Kidney (tissue), 14 donors: ENCODE measurements around the gene NKAIN2. TPM values are rescaled to one million over a fixed set of nuclear protein-coding genes. Genes with fewer than 3 reads are reported as not detected.

Experiments
- DNase-seq, 5 donors: peaks; one replicate each; pipeline ENCODE4 v3.0.0-alpha.2; 2013 to 2020
- FAIRE-seq: peaks from 2 replicates; lab custom pipeline; 2012; peaks lifted over from hg19 to GRCh38; lab: Jason Lieb, UNC
- H3K27ac ChIP-seq, 2 donors: one replicate each; pipeline ENCODE4 v1.7.0; 2013; ENCODE audit warnings: low read depth in 2 of 2, low read length in 2 of 2, inconsistent platforms in 1 of 2
- H3K27me3 ChIP-seq: one replicate; pipeline ENCODE4 v1.7.1; 2013; ENCODE audit warnings: low read length, inconsistent platforms; ENCODE audit not compliant: control insufficient read depth, insufficient read depth
- H3K36me3 ChIP-seq, 3 donors: one replicate each; pipeline versions ENCODE4 v1.7.0 to v1.7.1; 2013; ENCODE audit warnings: low read length in 3 of 3, control low read depth in 1 of 3, inconsistent platforms in 1 of 3; ENCODE audit not compliant: insufficient read depth in 3 of 3, control insufficient read depth in 2 of 3
- H3K4me1 ChIP-seq, 3 donors: one replicate each; pipeline versions ENCODE4 v1.7.0 to v1.7.1; 2013; ENCODE audit warnings: low read length in 3 of 3, inconsistent platforms in 1 of 3, low read depth in 1 of 3; ENCODE audit not compliant: control insufficient read depth in 2 of 3, insufficient read depth in 2 of 3
- H3K4me3 ChIP-seq, 3 donors: one replicate each; pipeline versions ENCODE4 v1.7.0 to v1.8.1; 2013; ENCODE audit warnings: low read length in 3 of 3, control low read depth in 1 of 3, inconsistent platforms in 1 of 3
- H3K9ac ChIP-seq, 3 donors: one replicate each; pipeline versions ENCODE4 v1.7.0 to v1.7.1; 2013; ENCODE audit warnings: low read length in 3 of 3, control low read depth in 1 of 3, inconsistent platforms in 1 of 3
- H3K9me3 ChIP-seq, 3 donors: one replicate each; pipeline versions ENCODE4 v1.7.0 to v1.7.1; 2013; ENCODE audit warnings: low read length in 3 of 3, control low read depth in 1 of 3, inconsistent platforms in 1 of 3; ENCODE audit not compliant: control insufficient read depth in 2 of 3, insufficient read depth in 1 of 3
- CTCF ChIP-seq: IDR thresholded peaks from 3 replicates; pipeline ENCODE4 v1.5.1; 2012; ENCODE audit warnings: mild to moderate bottlenecking, moderate library complexity, borderline replicate concordance; ENCODE audit not compliant: insufficient read depth; ENCODE audit errors: extremely low read depth
- intact Hi-C: fragments of 100-400 bp; cut with DNase I; formaldehyde crosslinking; loops from one replicate; pipeline ENCODE4 v1.11.1; 2022
- polyA plus RNA-seq: library from polyadenylated mRNA; stranded (reverse); fragments of 350-450 nt; fragmentation: Illumina TruSeq; extraction: RNeasy Lipid Tissue Mini Kit (QIAGEN cat#74804); gene quantifications from one replicate; pipeline ENCODE4 v1.2.3, GENCODE V29; 2014; ENCODE audit warnings: low read depth, low replicate concordance; ENCODE audit not compliant: insufficient read depth
- total RNA-seq: library from RNA; stranded (reverse); fragmentation: NEBNext Ultra II Directional; extraction: Animal tissue kit (Norgen Biotek cat#: 25700); gene quantifications from one replicate; pipeline ENCODE4 v1.2.1, GENCODE V29; 2021
- donor health status: control.
- donor health status: control.
- donor health status: control.
- donor health status: control.
- donor health status: control.
- donor health status: DM: yes; HTN: yes; CAD: no.
- donor health status: Normal renal cell carcinoma (clear cell type).

Gene NKAIN2
- total and polyA plus RNA-seq, 2 donors from 2014 or later = 0.39 to 1.8 TPM

GRCh38 chr6:123994168-123994567 lies 190.5 kb downstream of the NKAIN2 start:
- H3K36me3 ChIP-seq = no peaks in the 10 kb centered on the region
- DNase-seq (no peak), FAIRE-seq (no peak)
- H3K27me3 ChIP-seq = no peaks in the 10 kb centered on the region
- TF ChIP-seq CTCF = no peak
- no peak overlapping the region for H3K4me3 ChIP-seq
- no peak overlapping the region for H3K27ac ChIP-seq
- H3K9me3 ChIP-seq = no peaks in the 10 kb centered on the region
- H3K9ac ChIP-seq = no peak overlapping the region
- no peaks in the 10 kb centered on the region for H3K4me1 ChIP-seq
- intact Hi-C loops = no loop called here

GRCh38 chr6:123994891-123995635 lies 191.4 kb downstream of the NKAIN2 start:
- Histone ChIP-seq H3K27ac (no peak overlapping the region), H3K9me3 (no peaks in the 10 kb centered on the region), H3K9ac (no peak overlapping the region), H3K36me3 (no peaks in the 10 kb centered on the region), H3K4me1 (no peaks in the 10 kb centered on the region), H3K4me3 (no peak overlapping the region), H3K27me3 (no peaks in the 10 kb centered on the region)
- DNase-seq (no peak), FAIRE-seq (no peak)
- TF ChIP-seq CTCF = no peak
- intact Hi-C loops = no loop called here

GRCh38 chr6:123997223-123997622 lies 193.6 kb downstream of the NKAIN2 start:
- no peak overlapping the region for H3K9ac ChIP-seq
- H3K4me1 ChIP-seq = no peaks in the 10 kb centered on the region
- H3K27ac ChIP-seq = no peak overlapping the region
- no peak for FAIRE-seq
- no peaks in the 10 kb centered on the region for H3K9me3 ChIP-seq
- DNase-seq = no peak
- intact Hi-C loops = no loop called here
- H3K4me3 ChIP-seq = no peak overlapping the region
- no peak for TF ChIP-seq CTCF
- H3K36me3 ChIP-seq = no peaks in the 10 kb centered on the region
- H3K27me3 ChIP-seq = no peaks in the 10 kb centered on the region
